GM15510 (cell line): ENCODE measurements around the gene RNF31.

Experiments
- POLR2A ChIP-seq: IDR thresholded peaks from 3 replicates; pipeline ENCODE4 v1.6.1; 2011; ENCODE audit warnings: borderline replicate concordance; ENCODE audit not compliant: insufficient read length; ENCODE audit errors: extremely low read depth

Gene RNF31

DNA sequence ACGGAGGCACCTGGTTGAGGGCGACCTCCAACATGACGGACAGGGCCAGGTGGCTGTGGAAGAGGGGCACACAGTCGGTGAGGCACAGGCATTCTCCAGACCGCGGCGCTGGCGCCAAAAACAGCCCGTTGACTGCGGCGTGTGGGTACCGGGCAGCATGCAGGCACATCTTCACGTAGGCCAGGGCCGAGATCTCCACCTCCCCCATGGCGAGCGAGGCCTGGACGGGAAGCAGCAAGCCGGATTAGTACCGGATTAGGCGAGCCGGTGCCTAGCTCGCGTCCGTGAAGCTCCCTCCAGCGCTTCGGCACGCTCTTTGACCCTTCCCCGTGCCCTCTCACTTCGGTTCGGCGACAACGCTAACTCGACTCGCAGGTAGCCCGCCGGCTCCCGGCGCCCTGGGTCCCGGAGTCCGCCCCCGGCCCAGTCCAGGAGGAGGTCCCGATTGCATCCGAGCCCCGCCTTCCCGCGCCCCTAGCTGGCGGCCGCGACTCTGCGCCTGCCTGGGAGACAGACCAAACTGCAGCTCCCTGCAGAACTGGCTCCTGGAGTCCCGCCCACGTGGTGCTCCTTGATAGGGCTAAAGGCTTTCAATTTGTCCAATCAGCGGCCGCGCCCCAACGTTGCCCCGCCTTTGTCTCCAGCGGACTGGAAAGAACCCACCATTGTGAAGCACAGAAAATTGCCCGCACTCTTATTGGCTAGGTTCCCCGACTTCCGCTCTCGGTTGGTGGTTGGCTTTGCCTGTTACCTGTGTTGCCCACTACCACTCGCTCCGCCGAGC, 6.0 kb upstream of the RNF31 start, which contains the start of gene EMC9:
Gene EMC9, minus strand, starts transcription at position 495 of the 784 bp plus-strand sequence. Its CDS starts 287 bp downstream, at position 208.
- peak; percentile 95 for TF ChIP-seq POLR2A

DNA sequence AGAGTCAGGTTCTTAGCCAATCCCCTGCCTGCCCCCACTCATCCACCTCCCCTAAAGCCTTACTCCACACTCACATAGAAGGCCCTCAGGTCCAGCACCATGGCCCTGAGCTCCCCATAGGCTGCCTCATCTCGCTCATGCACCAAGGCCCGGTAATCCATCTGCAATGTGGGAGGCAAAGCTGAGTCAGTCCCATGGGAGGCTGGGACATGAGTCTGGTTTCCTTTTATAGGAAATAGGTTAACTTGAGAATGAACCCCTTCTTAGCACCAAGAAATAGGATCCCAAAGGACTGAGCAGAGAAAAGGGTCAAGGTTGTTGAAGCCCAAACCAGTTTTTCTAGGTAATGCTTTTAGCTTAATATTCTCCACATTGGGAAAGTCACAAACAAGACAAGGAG, 3.8 kb upstream of the RNF31 start:
- no peak for TF ChIP-seq POLR2A

DNA sequence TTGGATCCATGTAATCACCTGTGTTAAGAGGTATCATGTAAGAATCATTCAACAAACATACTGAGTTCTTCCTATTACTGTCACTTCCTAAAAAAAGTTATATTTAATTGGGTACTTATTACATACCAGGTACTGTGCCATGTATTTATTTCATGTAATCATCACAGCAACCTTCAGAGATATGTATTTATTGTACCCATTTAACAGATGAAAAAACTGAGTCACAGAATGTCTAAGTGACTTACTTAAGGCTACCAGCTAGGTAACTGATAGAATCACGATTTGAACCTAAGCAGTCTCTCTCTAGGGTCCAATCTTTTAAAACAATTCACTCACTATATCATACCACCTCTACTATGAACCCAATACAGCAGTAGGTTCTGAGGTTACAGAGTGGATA, 2.8 kb upstream of the RNF31 start:
- no peak for TF ChIP-seq POLR2A

DNA sequence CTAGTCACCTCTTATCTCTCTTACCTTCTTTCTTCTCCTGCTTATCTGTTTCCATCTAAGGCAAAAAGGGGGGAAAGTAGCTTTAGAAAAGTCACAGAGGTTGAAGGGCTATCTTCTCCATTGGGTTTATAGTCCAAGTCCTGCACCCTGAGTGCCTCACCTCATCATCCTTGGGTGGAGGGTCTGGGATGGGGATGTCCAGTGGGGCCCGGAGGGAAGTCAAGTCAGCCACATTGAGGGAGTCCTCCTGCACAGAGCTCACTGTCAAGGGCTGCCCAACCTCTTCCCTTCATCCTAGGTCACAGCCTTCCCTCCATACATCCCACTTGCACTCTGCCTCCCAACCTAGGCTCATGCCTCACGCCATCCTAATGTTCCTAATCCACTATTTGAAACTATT, 2.1 kb upstream of the RNF31 start:
- TF ChIP-seq POLR2A: no peak

DNA sequence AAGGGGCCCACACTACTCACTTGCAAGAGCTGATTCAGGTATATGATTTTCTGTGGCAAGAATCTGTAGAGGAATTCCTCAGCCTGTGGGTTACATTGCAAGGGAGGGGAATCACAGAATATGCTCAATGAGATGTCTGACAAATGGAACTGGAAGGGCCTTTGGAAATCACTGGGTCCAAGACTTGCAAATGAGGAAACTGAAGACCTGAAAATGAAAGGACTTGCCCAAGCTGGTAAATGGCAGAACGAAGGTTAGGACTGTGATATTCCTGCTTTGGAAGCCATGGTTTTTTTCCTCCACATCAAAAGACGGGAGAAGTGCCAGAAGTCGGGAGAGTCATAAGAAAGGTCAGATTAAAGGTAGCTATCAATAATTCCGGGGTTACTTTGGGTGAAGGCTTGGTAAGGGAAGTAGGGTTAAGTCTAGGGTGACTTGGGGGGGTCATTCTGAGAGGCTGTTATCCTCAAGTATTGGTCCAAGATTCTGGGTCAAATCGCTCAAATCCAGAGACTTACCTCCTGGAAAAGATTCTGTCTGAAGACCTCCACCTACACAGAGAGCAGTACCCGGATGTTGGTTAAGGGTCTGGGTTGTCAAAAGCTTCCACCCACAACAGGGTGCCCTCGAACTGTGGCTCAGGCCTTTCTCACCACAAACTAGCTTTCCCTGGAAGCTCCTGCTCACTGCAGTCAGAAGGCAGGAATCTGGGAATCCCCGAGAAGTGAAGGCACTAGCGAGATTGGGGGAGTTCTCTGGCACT, 1.4 kb upstream of the RNF31 start:
- no peak for TF ChIP-seq POLR2A

DNA sequence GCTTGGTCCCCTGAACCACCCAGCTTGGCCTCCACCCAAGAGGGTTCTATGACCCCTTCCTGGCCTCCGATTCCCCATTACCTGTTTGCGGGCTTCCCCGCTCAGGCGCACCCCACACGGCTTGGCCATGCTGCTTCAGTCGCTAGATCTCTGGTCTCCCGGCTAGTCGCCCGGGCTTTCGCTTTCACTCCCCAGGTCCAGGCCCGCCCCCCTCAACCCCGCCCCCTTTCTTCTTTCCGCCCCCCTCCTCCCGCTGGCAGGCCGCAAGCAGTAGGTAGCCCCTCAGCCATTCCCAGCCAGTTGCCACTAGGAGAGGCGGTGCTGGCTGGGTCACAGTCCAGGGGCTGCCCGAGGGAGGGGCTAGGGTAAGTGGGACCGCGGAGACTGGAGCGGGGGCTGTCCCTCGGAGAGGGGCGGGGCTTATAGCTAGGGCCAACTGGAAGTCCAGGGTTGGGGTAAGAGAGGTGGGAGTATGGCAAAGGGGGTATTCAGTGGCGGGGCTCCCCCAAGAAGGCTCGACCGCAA, 783 bp upstream of the RNF31 start, which contains the start of gene PSME2:
Gene PSME2, minus strand, starts transcription at position 158 of the 525 bp plus-strand sequence. Its CDS starts 29 bp downstream, at position 129.
- TF ChIP-seq POLR2A: peak; percentile 68

DNA sequence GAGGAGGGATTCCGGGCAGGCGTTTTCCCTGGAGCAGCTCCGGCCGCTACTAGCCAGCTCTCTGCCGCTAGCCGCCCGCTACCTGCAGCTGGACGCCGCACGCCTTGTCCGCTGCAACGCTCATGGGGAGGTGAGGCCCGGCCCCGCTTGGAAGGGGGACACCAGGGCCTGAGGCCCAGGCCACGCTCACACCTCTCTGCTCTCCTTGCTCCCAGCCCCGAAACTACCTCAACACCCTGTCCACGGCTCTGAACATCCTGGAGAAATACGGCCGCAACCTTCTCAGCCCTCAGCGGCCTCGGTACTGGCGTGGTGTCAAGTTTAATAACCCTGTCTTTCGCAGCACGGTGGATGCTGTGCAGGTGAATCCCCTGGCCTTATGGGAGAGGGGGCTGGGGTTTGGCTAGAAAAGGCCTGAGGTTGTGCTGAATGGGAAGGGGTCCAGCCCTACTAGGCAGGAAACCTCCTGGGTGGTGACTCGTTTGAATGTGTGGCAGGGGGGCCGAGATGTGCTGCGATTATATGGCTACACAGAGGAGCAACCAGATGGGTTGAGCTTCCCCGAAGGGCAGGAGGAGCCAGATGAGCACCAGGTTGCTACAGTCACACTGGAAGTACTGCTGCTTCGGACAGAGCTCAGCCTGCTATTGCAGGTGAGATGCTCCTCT, 597 bp downstream of the RNF31 start:
- TF ChIP-seq POLR2A: no peak

DNA sequence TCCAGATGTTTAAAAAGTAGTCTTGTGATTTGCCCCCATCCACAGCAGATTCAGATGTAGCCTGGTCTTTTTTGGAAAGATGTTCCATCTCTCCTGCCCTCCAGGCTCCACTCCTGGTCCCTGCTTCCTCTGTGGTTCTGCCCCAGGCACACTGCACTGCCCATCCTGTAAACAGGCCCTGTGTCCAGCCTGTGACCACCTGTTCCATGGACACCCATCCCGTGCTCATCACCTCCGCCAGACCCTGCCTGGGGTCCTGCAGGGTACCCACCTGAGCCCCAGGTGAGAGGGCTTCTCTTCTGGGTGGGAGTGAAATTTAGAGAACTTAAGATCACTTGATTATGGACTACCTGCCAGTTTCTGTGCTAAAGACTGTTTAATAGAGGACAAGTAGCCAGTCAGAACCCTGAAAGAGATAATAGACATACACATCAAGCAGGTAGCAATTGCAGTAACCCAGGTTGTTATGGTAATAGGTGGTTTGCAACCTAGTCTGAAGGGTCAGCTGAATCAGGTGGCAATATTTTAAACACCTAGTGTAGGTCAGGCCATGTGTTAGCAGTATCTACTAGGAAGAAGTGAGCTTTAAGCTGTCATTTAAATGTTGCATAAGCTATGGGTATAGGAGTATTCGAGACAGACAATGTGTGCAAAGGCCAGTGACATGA, 2.1 kb downstream of the RNF31 start:
- TF ChIP-seq POLR2A: no peak

DNA sequence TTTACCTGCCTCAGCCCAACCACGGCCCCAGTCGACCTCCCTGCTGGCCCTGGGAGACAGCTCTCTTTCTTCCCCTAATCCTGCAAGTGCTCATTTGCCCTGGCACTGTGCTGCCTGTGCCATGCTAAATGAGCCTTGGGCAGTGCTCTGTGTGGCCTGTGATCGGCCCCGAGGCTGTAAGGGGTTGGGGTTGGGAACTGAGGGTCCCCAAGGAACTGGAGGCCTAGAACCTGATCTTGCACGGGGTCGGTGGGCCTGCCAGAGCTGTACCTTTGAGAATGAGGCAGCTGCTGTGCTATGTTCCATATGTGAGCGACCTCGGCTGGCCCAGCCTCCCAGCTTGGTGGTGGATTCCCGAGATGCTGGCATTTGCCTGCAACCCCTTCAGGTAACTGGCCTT, 2.8 kb downstream of the RNF31 start:
- no peak for TF ChIP-seq POLR2A

DNA sequence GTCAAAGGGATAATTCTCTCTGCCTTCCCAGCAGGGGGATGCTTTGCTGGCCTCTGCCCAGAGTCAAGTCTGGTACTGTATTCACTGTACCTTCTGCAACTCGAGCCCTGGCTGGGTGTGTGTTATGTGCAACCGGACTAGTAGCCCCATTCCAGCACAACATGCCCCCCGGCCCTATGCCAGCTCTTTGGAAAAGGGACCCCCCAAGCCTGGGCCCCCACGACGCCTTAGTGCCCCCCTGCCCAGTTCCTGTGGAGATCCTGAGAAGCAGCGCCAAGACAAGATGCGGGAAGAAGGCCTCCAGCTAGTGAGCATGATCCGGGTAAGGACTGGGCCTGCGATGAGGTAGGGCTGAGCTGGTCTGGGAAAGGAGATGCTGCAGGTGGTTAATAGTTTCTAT, 3.3 kb downstream of the RNF31 start:
- TF ChIP-seq POLR2A: no peak

DNA sequence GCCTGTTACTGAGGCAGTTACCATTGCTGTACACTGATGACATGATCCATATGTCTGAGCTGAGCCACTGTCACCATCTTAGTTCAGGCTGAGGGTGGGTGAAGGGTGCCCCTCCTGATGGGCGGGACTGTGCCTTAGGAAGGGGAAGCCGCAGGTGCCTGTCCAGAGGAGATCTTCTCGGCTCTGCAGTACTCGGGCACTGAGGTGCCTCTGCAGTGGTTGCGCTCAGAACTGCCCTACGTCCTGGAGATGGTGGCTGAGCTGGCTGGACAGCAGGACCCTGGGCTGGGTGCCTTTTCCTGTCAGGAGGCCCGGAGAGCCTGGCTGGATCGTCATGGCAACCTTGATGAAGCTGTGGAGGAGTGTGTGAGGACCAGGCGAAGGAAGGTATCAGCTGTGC, 3.7 kb downstream of the RNF31 start:
- no peak for TF ChIP-seq POLR2A

DNA sequence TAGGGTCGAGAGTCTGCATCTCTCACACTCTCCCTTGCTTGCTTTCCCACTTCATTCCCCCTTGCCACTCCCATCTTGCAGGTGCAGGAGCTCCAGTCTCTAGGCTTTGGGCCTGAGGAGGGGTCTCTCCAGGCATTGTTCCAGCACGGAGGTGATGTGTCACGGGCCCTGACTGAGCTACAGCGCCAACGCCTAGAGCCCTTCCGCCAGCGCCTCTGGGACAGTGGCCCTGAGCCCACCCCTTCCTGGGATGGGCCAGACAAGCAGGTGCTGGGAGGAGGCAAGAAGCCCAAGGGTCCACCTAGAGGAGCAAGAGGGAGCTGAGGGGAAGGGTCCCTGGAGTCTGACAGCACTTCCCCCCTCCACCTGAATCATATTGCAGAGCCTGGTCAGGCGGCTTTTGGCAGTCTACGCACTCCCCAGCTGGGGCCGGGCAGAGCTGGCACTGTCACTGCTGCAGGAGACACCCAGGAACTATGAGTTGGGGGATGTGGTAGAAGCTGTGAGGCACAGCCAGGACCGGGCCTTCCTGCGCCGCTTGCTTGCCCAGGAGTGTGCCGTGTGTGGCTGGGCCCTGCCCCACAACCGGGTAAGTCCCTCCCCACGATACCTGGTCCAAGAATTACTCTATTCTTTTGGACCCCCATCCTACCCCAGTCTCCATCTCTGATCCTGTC, 4.2 kb downstream of the RNF31 start:
- TF ChIP-seq POLR2A: no peak

DNA sequence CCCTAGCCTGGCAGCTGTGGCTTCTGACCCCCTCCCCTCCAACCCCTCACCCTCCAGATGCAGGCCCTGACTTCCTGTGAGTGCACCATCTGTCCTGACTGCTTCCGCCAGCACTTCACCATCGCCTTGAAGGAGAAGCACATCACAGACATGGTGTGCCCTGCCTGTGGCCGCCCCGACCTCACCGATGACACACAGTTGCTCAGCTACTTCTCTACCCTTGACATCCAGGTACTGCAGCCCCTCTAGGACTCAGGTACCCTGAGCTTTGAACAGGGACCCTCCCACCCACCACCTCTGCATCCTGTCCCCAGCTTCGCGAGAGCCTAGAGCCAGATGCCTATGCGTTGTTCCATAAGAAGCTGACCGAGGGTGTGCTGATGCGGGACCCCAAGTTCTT, 7.8 kb downstream of the RNF31 start:
- no peak for TF ChIP-seq POLR2A

DNA sequence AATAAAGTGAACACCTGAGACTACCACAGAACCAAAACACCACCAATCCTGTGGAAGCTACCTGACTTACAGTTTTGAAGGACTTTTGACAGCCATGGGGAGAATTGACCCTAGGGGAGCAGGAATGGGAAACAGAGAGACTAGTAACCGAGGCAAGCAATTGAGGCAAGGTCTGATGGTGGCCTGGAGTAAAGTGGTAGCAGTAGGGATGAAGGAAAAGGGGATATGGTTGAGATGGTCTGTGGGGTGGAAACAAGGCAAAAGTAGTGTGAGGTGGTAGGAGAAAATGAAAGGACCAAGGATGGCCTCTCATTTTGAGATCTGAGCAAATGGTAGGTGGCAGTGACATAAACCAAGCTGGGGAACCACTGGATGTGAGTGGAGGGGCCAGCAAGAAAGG, 9.5 kb downstream of the RNF31 start:
- no peak for TF ChIP-seq POLR2A
